ENCODE data around the gene KATNIP. TPM values are rescaled to one million over a fixed set of nuclear protein-coding genes. Genes with fewer than 3 reads are reported as not detected.
"Not testable (repeated sequence)": the region's sequence is repeated elsewhere in the genome, so short reads cannot be mapped to it uniquely, and the experiment has no call there.

Gene KATNIP
- total RNA-seq, 1 donor from 2014 or later, result 23.8 TPM

DNA sequence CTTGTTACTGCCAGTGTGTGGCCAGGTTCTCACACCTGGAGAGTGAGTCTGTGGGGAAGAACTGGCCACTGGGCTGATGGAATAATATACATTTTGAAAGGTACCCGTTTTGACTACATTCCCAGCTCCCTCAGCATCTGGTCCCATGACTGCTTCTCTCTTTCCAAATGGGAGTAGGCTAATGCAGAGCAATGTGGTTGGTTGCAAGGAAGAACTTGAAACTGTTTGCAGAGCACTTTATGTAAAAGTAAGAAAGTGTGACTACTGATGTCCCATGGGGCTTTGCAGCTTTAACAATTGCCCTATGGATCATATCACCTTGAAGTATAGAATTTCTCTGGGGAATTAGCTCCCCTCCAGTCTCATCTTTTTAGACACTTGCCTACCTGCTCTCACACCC is 9.0 kb downstream of the KATNIP start:
- no peak for DNase-seq
- Histone ChIP-seq H3K4me3 (no peak overlapping the region), H3K9me3 (no peaks in the 10 kb centered on the region), H3K27ac (no peak overlapping the region), H3K4me1 (no peaks in the 10 kb centered on the region), H3K36me3 (no peaks in the 10 kb centered on the region), H3K27me3 (no peaks in the 10 kb centered on the region)
- TF ChIP-seq, protein P1, sequence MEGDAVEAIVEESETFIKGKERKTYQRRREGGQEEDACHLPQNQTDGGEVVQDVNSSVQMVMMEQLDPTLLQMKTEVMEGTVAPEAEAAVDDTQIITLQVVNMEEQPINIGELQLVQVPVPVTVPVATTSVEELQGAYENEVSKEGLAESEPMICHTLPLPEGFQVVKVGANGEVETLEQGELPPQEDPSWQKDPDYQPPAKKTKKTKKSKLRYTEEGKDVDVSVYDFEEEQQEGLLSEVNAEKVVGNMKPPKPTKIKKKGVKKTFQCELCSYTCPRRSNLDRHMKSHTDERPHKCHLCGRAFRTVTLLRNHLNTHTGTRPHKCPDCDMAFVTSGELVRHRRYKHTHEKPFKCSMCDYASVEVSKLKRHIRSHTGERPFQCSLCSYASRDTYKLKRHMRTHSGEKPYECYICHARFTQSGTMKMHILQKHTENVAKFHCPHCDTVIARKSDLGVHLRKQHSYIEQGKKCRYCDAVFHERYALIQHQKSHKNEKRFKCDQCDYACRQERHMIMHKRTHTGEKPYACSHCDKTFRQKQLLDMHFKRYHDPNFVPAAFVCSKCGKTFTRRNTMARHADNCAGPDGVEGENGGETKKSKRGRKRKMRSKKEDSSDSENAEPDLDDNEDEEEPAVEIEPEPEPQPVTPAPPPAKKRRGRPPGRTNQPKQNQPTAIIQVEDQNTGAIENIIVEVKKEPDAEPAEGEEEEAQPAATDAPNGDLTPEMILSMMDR (IDR thresholded peaks at IDR 0.05), result no peak
- intact Hi-C loops (cut with DNase I), result no loop called here
- no peak for ATAC-seq

DNA sequence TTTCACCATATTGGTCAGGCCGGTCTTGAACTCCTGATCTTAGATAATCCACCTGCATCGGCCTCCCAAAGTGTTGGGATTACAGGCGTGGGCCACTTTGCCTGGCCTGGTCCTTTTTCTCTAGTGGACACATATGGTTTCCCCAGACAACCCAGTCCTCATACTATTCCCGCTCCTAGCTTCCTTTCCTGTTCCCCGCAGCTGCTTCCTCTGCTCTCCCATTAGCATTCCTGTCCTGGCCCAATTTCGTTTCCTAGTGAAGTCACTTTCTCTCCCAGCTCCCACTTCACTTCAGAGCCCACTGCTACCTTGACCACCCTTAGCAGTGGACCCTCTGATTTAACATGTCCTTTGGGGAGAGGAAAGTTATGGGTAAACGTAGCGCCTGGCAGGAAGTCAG is 11.3 kb downstream of the KATNIP start:
- intact Hi-C loops (cut with DNase I), result no loop called here
- no peaks in the 10 kb centered on the region for H3K36me3 ChIP-seq
- TF ChIP-seq, protein P1 (IDR thresholded peaks at IDR 0.05), result no peak
- ATAC-seq, result no peak
- no peaks in the 10 kb centered on the region for H3K9me3 ChIP-seq
- H3K4me3 ChIP-seq, result no peak overlapping the region
- no peak overlapping the region for H3K27ac ChIP-seq
- DNase-seq, result no peak
- H3K4me1 ChIP-seq, result no peaks in the 10 kb centered on the region
- no peaks in the 10 kb centered on the region for H3K27me3 ChIP-seq

DNA sequence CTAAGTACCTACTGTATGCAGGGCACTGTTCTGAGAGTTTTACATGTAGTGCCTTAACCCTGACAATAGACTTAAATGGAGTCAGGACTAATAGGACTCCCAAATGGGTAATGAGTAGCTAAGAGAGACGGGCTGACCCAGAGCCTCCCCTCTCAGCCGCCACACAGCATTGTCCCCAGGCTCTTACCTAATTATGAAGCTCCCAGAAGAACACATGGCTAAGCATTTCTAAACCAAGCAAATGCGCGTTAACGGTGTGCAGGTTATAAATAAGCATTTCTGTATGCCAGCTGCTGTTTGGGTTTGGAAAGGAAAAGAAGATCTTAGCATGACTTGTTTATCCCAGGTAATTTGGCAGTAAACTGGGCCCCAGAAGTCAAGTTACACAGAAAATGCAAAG is 14.3 kb downstream of the KATNIP start:
- Histone ChIP-seq H3K27ac (no peak overlapping the region), H3K4me1 (no peaks in the 10 kb centered on the region), H3K9me3 (no peaks in the 10 kb centered on the region), H3K4me3 (no peak overlapping the region), H3K36me3 (no peaks in the 10 kb centered on the region), H3K27me3 (no peaks in the 10 kb centered on the region)
- no peak for DNase-seq
- intact Hi-C loops (cut with DNase I), result no loop called here
- TF ChIP-seq, protein P1 (IDR thresholded peaks at IDR 0.05), result no peak
- ATAC-seq, result no peak

DNA sequence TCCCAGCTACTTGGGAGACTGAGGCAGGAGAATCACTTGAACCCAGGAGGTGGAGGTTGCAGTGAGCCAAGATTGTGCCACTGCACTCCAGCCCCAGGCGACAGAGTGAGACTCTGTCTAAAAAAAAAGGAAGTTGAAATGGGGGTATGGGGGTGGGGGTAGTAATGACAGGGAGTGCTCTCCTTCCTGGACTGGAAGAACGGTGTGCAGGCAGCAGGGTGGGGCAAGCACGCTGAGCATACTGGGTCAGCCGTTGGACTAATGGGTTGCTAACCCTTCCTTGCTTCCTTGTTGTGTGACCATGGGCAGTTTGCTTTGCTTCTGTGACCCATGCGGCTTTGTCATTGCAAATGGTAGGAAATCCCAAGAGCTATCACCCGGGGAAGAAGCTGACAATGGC is 16.5 kb downstream of the KATNIP start:
- Histone ChIP-seq H3K27ac (no peak overlapping the region), H3K27me3 (no peaks in the 10 kb centered on the region), H3K36me3 (no peaks in the 10 kb centered on the region), H3K4me1 (no peaks in the 10 kb centered on the region), H3K9me3 (no peaks in the 10 kb centered on the region), H3K4me3 (no peak overlapping the region)
- no peak for DNase-seq
- intact Hi-C loops (cut with DNase I), result no loop called here
- TF ChIP-seq, protein P1 (IDR thresholded peaks at IDR 0.05), result no peak
- peak; percentile 49 for ATAC-seq

DNA sequence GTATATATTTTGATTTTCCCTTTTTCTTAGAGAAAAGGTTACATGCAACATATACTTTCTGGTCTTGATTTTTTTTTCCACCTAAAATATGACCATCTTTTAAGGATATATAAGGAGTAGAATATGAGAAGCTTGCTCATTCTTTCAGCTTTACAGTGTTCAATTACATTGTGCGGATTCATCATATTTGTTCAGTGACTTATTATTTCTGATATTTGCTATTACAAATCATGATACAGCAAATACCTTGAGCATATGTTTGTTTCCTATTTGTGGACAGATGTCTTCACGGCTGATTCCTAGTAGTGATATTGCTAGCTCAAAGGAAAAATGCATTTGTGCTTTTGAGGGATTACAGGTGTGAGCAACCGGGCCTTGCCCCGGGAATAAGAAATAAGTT is 18.1 kb downstream of the KATNIP start:
- TF ChIP-seq, protein P1 (IDR thresholded peaks at IDR 0.05), result no peak
- no peaks in the 10 kb centered on the region for H3K36me3 ChIP-seq
- DNase-seq (no peak), ATAC-seq (no peak)
- intact Hi-C loops (cut with DNase I), result no loop called here
- no peak overlapping the region for H3K27ac ChIP-seq
- no peaks in the 10 kb centered on the region for H3K9me3 ChIP-seq
- no peak overlapping the region for H3K4me3 ChIP-seq
- no peaks in the 10 kb centered on the region for H3K27me3 ChIP-seq
- H3K4me1 ChIP-seq, result no peaks in the 10 kb centered on the region

DNA sequence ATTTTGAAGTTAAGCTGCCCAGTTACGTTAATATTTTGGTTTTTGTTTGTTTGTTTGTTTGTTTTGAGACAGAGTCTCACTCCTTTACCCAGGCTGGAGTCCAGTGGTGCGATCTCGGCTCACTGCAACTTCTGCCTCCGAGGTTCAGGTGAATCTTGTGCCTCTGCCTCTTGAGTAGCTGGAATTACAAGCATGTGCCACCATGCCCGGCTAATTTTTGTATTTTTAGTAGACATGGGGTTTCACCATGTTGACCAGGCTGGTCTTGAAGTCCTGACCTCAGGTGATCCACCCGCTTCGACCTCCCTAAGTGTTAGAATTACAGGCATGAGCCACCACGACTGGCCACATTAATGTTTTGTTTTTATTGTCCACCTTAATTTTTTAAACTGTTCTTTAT is 21.0 kb downstream of the KATNIP start:
- DNase-seq; intact Hi-C loops (cut with DNase I): not testable (repeated sequence)

More for the DNA sequence above, 21.0 kb downstream of the KATNIP start:
- H3K27ac ChIP-seq, H3K36me3 ChIP-seq, H3K27me3 ChIP-seq, H3K4me3 ChIP-seq, H3K4me1 ChIP-seq, ATAC-seq, H3K9me3 ChIP-seq: not testable (repeated sequence)

Measured in upper lobe of right lung (tissue), 1 donor.